Activated naive CD4-positive, alpha-beta T cell treated with anti-CD3 and anti-CD28 coated beads, Interleukin-2, amount 10 ng/mL, durations not matched to agents 7 days and 5 days (primary cell): ENCODE results near the gene STX18.
A peak's percentile ranks its signal among the peaks of the same experiment; 100 is the strongest.

ENCODE experiments used
- CTCF ChIA-PET: fragments of 350-600 bp; sonication (Branson Sonifier 250); formaldehyde crosslinking; loops from one replicate; lab custom pipeline; 2021; ENCODE audit warnings: antibody characterized with exemption; lab: Charles Lee
- DNase-seq: peaks from one replicate; pipeline ENCODE4 v3.0.0-alpha.2; 2020
- H3K27ac Mint-ChIP-seq: one replicate; pipeline ENCODE4 v1.8.0; 2021; ENCODE audit warnings: mild to moderate bottlenecking, moderate library complexity, mixed read lengths
- H3K27me3 Mint-ChIP-seq: one replicate; pipeline ENCODE4 v1.8.0; 2021; ENCODE audit warnings: mild to moderate bottlenecking, mixed read lengths
- H3K36me3 Mint-ChIP-seq: one replicate; pipeline ENCODE4 v1.8.0; 2021; ENCODE audit warnings: mixed read lengths
- H3K4me1 Mint-ChIP-seq: one replicate; pipeline ENCODE4 v1.8.0; 2021; ENCODE audit warnings: mixed read lengths
- H3K4me3 Mint-ChIP-seq: one replicate; pipeline ENCODE4 v1.8.0; 2021; ENCODE audit warnings: mild to moderate bottlenecking, moderate library complexity, mixed read lengths
- H3K9me3 Mint-ChIP-seq: one replicate; pipeline ENCODE4 v1.8.0; 2021; ENCODE audit warnings: mixed read lengths

Gene STX18

GRCh38 chr4:4417886-4418285 is 124.0 kb downstream of the STX18 start:
- Mint-ChIP-seq H3K9me3 (no peaks in the 10 kb centered on the region), H3K27ac (peak overlapping the region; percentile 77), H3K4me3 (no peak overlapping the region), H3K27me3 (no peaks in the 10 kb centered on the region), H3K4me1 (peaks cover 26% of the 10 kb centered on the region), H3K36me3 (peaks cover 33% of the 10 kb centered on the region)
- CTCF ChIA-PET, result interaction anchor here (0.9 kb wide), 1 partner anchor 80 kb away, joined by 3 read pairs; no protein-coding TSS in a partner anchor
- DNase-seq, result no peak

- Mint-ChIP-seq H3K4me3 (no peak overlapping the region), H3K4me1 (peaks cover 26% of the 10 kb centered on the region), H3K27ac (no peak overlapping the region), H3K27me3 (no peaks in the 10 kb centered on the region), H3K36me3 (peaks cover 33% of the 10 kb centered on the region), H3K9me3 (no peaks in the 10 kb centered on the region)
- DNase-seq, result no peak
- CTCF ChIA-PET, result interaction anchor here (0.9 kb wide), 1 partner anchor 79 kb away, joined by 3 read pairs; no protein-coding TSS in a partner anchor
Measured at GRCh38 chr4:4416981-4417380, 124.9 kb downstream of the STX18 start.

GRCh38 chr4:4415806-4416805 is 125.7 kb downstream of the STX18 start:
- no peak for DNase-seq
- H3K36me3 Mint-ChIP-seq, result peaks cover 28% of the 10 kb centered on the region
- CTCF ChIA-PET, result no interaction called here
- H3K9me3 Mint-ChIP-seq, result no peaks in the 10 kb centered on the region
- peaks cover 26% of the 10 kb centered on the region for H3K4me1 Mint-ChIP-seq
- no peaks in the 10 kb centered on the region for H3K27me3 Mint-ChIP-seq
- no peak overlapping the region for H3K4me3 Mint-ChIP-seq
- no peak overlapping the region for H3K27ac Mint-ChIP-seq

GRCh38 chr4:4415107-4415805 is 126.6 kb downstream of the STX18 start:
- Mint-ChIP-seq H3K4me3 (no peak overlapping the region), H3K27ac (no peak overlapping the region), H3K9me3 (no peaks in the 10 kb centered on the region), H3K36me3 (peaks cover 24% of the 10 kb centered on the region), H3K4me1 (peaks cover 26% of the 10 kb centered on the region), H3K27me3 (no peaks in the 10 kb centered on the region)
- CTCF ChIA-PET, result no interaction called here
- DNase-seq, result no peak

GRCh38 chr4:4413806-4414205 is 128.0 kb downstream of the STX18 start:
- Mint-ChIP-seq H3K9me3 (no peaks in the 10 kb centered on the region), H3K4me1 (peaks cover 15% of the 10 kb centered on the region), H3K4me3 (no peak overlapping the region), H3K27ac (no peak overlapping the region), H3K36me3 (peaks cover 14% of the 10 kb centered on the region), H3K27me3 (no peaks in the 10 kb centered on the region)
- CTCF ChIA-PET, result no interaction called here
- no peak for DNase-seq

- DNase-seq, result no peak
- Mint-ChIP-seq H3K4me3 (no peak overlapping the region), H3K4me1 (peaks cover 10% of the 10 kb centered on the region), H3K36me3 (peaks cover 10% of the 10 kb centered on the region), H3K27ac (no peak overlapping the region), H3K27me3 (no peaks in the 10 kb centered on the region), H3K9me3 (no peaks in the 10 kb centered on the region)
- CTCF ChIA-PET, result no interaction called here
Measured at GRCh38 chr4:4413373-4413725, 128.5 kb downstream of the STX18 start.

- Mint-ChIP-seq H3K27ac (no peak overlapping the region), H3K4me1 (peaks cover 5% of the 10 kb centered on the region), H3K27me3 (no peaks in the 10 kb centered on the region)
Measured at GRCh38 chr4:4412641-4413372, 129.0 kb downstream of the STX18 start.

GRCh38 chr4:4411906-4412305 is 129.9 kb downstream of the STX18 start:
- H3K36me3 Mint-ChIP-seq, result peaks cover 7% of the 10 kb centered on the region
- CTCF ChIA-PET, result interaction anchor here (1.1 to 1.6 kb wide), 2 partner anchors 19 to 27 kb away, joined by 3 to 5 read pairs; no protein-coding TSS in a partner anchor
- H3K4me1 Mint-ChIP-seq, result no peaks in the 10 kb centered on the region
- no peak for DNase-seq
- no peak overlapping the region for H3K27ac Mint-ChIP-seq
- no peaks in the 10 kb centered on the region for H3K27me3 Mint-ChIP-seq
- H3K9me3 Mint-ChIP-seq, result no peaks in the 10 kb centered on the region
- H3K4me3 Mint-ChIP-seq, result no peak overlapping the region

More at GRCh38 chr4:4412641-4413372, 129.0 kb downstream of the STX18 start:
- peaks cover 7% of the 10 kb centered on the region for H3K36me3 Mint-ChIP-seq
- H3K4me3 Mint-ChIP-seq, result no peak overlapping the region
- H3K9me3 Mint-ChIP-seq, result no peaks in the 10 kb centered on the region
- CTCF ChIA-PET, result interaction anchor here (1.6 kb wide), 1 partner anchor 18 kb away, joined by 5 read pairs; no protein-coding TSS in a partner anchor
- DNase-seq, result no peak

- Mint-ChIP-seq H3K27ac (no peak overlapping the region), H3K4me1 (no peaks in the 10 kb centered on the region), H3K4me3 (no peak overlapping the region), H3K9me3 (no peaks in the 10 kb centered on the region), H3K36me3 (no peaks in the 10 kb centered on the region), H3K27me3 (no peaks in the 10 kb centered on the region)
- CTCF ChIA-PET, result no interaction called here
- DNase-seq, result no peak
Measured at GRCh38 chr4:4410271-4410670, 131.6 kb downstream of the STX18 start.

GRCh38 chr4:4409416-4410115 is 132.3 kb downstream of the STX18 start:
- no peaks in the 10 kb centered on the region for H3K27me3 Mint-ChIP-seq
- H3K4me1 Mint-ChIP-seq, result no peaks in the 10 kb centered on the region
- no peaks in the 10 kb centered on the region for H3K9me3 Mint-ChIP-seq
- H3K27ac Mint-ChIP-seq, result no peak overlapping the region
- H3K36me3 Mint-ChIP-seq, result no peaks in the 10 kb centered on the region
- H3K4me3 Mint-ChIP-seq, result no peak overlapping the region
- DNase-seq, result no peak
- CTCF ChIA-PET, result no interaction called here

- Mint-ChIP-seq H3K36me3 (no peaks in the 10 kb centered on the region), H3K4me3 (no peak overlapping the region)
Measured at GRCh38 chr4:4408576-4409335, 133.1 kb downstream of the STX18 start.

GRCh38 chr4:4408132-4408523 is 133.7 kb downstream of the STX18 start:
- CTCF ChIA-PET, result no interaction called here
- H3K9me3 Mint-ChIP-seq, result no peaks in the 10 kb centered on the region
- no peak overlapping the region for H3K4me3 Mint-ChIP-seq
- H3K4me1 Mint-ChIP-seq, result no peaks in the 10 kb centered on the region
- H3K27me3 Mint-ChIP-seq, result no peaks in the 10 kb centered on the region
- no peaks in the 10 kb centered on the region for H3K36me3 Mint-ChIP-seq
- no peak overlapping the region for H3K27ac Mint-ChIP-seq
- no peak for DNase-seq

More at GRCh38 chr4:4408576-4409335, 133.1 kb downstream of the STX18 start:
- no peaks in the 10 kb centered on the region for H3K9me3 Mint-ChIP-seq
- CTCF ChIA-PET, result no interaction called here
- H3K4me1 Mint-ChIP-seq, result no peaks in the 10 kb centered on the region
- no peaks in the 10 kb centered on the region for H3K27me3 Mint-ChIP-seq
- DNase-seq, result no peak
- no peak overlapping the region for H3K27ac Mint-ChIP-seq
